ENCODE data around the gene CRYZL1.

GRCh38 chr21:33598051-33598450 is 43.5 kb downstream of the CRYZL1 start:
- TF ChIP-seq CTCF (IDR thresholded peaks at IDR 0.05) (no peak), POLR2A (IDR thresholded peaks at IDR 0.05) (no peak), EP300 (IDR thresholded peaks at IDR 0.05) (no peak)
